Stimulated activated CD4-positive, alpha-beta T cell treated with anti-CD3 and anti-CD28 coated beads, TNF-alpha, amount 100 ng/mL, for 4 hours (primary cell): ENCODE results near the gene CCDC85C.

ENCODE experiments used
- DNase-seq, 3 experiments: peaks; one replicate each; pipeline ENCODE4 v3.0.0-alpha.2; 2020; ENCODE audit warnings: low read depth in 3 of 3

The CCDC85C gene

GRCh38 chr14:99572173-99572999, 31.6 kb downstream of the CCDC85C start:
- no peak for DNase-seq

DNA sequence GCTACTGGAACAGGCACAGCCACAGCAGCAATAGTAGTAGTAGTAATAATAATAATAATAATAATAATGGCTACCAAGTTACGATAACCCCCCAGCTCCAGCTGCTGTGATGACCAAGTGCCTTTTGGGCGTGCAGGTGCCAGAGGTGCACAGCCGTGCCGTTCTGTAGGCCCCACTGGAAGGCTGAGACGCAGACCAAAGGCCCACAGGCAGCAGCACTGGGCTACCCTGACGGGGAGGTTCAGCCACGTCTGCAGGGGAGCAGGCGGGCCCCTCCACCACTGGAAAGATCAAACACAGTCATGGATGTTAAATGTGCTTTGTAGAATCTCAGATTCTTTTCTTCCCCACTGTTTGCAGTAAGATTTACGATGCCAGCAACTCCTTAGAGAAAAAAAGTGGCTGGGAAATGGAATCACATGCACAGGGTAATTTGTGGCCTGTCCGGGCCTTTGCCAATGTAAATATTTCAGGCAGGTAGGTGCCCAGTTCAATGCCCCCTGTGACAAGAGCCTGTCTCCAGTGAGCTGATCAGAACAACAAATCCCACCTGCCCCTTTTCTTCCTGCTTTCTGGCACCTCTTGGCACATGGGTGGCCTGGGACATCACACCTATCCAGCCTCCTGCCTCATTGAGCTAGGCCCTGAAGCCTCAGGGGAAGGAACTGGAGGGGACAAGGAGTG, 32.6 kb downstream of the CCDC85C start:
- no peak for DNase-seq

- no peak for DNase-seq
Measured at GRCh38 chr14:99570544-99571302, 33.3 kb downstream of the CCDC85C start.

DNA sequence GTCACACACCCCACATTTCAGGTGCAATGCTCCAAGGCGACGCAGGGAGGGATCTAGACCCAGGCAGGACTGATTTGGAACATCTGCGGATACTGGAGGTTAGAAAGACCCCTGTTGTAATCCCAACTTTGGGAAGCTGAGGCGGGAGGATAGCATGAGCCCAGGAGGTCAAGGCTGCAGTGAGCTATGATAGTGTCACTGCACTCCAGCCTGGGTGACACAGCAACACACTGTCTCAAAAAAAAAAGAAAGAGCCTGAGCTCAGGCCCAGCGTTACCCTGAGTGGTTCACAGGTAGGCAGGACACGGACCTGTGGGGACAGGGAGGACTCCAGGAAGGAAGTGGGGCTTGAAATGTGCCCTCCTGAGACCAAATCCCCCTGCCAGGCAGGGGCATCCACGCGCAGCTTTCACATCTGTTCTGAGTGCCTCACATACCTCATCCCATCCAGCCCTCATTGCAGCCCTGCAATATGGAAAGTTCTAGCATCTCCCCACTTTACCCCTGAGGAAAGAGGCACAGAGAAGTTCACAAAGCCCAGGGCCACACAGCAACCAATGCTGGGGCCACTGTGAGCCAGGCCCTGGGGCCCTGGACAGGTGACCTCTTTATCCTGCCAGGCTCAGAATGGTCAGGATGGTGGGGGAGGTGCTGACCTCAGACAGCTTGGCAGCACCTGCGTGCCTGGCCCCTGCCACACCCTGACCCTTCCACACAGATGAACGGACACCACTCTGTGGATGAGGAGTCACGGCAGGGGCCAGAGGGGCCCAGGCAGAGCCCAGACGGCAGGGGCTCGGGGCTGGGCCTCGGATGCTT, 34.1 kb downstream of the CCDC85C start:
- no peak for DNase-seq

DNA sequence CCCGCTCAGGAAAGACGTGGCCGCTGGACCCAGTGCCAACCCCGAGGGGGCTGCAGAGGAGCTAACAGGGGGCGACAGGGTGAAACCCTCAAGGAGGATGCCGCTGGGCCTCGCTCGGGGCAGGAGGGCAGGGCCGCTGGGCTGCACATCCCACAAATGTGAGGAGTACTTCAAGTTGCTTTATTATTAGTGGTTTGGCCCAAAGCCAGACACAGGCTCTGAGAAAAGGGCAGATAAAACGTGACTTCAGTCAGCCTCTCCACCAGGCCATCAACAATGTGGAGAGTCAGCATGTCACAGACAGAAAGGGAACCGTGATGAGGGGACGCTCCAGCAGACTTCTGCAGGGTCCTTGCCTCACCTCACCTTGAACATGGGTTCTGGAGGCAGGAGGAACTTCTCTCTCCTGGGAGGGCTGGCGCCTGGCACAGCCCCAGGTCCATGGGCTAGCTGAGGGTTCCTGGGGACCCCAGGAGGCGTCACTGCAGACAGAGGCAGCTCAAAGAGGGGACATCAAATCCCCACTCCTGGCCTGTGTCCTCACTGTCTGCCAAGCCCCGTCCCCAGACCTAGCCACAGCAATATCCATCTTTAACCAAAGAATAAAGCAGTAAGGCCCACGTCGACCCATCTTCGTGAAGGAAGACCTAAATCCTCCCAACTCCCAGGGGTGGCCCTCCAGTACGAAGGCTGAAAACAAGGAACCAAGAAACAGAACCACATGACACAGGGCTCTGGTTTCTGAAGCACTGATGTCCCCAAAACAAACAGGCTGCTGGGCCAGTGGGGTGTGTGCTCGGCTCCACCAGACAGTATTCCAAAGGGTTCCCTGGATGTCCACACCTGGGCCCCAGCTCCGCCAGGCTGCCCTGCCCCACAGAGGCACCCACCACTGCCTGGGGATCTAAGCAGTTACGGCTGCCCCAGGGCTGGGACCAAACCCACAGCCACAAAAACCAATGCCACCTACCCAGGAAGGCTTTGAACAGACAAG, 35.1 kb downstream of the CCDC85C start:
- no peak for DNase-seq

DNA sequence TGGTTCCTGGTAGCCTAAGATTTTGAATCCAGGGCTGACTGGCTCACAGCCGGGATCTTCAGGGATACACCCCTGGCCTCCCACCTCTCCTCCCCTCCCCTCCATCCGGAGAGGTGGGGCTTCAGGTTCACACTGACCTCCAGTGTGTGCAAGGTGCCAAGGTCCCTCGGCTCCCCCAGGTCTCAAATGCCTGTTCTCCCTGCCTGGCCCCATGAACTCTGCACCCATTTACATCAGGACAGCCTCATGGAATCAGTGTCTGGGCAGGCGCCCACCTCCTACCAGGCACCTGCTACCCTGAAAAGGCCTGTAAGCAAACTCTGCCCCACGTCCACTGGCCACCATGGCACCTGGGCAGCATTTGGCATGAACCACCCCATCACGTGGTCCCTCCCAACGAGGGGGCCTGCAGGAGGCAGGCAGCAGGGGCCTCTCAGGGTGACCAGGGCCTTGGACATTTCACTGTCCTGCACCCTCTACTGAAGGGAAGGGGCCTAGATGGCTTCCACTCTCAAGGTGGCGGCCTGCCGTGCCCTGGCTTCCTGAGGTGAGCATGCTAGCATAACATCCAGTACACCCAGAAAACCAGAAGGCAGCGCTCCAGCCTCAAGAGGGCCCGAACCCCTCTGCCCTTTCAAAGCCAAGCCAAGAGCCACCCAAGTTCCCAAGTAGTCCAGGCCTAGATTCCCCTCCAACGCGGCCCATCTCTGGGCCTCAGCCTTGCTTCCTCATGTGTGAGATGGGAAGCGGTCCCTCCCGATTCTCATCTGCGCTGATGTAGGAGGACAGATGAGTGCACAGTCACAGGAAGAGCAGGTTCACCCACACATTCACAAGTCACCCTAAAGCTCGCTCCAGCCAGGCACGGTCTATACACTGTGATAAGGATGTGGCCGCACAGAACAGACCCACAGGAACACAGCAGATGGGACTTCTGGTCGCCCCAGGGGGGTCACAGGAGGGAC, 37.3 kb downstream of the CCDC85C start:
- no peak for DNase-seq

DNA sequence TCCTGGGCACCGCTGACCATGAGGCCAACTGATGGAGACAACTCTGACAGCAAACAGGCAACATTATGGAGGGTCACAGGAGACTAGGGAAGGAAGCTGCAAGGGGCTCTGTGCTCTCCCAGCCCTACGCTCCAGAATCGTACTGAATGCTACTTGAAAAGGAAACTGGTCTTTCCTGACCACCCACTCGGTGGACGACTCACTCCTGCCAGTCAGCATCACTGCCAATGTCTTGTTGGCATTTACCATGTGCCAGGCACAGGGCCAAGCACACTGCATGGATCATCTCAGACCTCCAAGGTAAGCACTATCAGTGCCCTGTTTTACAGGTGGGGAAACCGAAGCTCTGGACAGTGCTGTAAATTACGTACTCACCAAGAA, 38.0 kb downstream of the CCDC85C start:
- no peak for DNase-seq

DNA sequence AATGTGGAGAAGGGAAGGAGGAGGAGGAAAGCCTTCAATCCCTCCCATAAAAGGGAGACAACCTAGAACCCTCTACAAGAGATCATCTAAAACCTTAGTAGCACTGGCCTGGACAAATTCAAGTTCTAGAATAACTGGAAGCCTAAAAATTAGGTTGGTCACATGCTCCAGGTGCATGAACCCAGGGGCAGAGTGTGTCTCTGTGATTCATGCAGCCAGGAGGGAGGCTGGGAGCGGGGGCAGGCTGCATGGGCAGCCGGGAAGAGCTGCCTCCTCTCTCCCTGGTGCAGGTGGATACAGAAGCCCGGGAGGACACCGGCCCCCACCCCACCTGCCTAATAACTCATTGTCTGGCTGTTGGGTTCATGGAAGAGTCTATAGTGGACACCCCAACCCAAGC, 38.6 kb downstream of the CCDC85C start:
- no peak for DNase-seq

- DNase-seq, result no peak
Measured at GRCh38 chr14:99564926-99565259, 39.1 kb downstream of the CCDC85C start.

GRCh38 chr14:99564256-99564925, 39.6 kb downstream of the CCDC85C start:
- no peak for DNase-seq

- DNase-seq, result no peak
Measured at GRCh38 chr14:99563749-99564129, 40.3 kb downstream of the CCDC85C start.

GRCh38 chr14:99562856-99563748, 40.9 kb downstream of the CCDC85C start:
- DNase-seq, result no peak

GRCh38 chr14:99561864-99562263, 42.1 kb downstream of the CCDC85C start:
- DNase-seq, result no peak

- DNase-seq, result no peak
Measured at GRCh38 chr14:99560922-99561683, 42.9 kb downstream of the CCDC85C start.

GRCh38 chr14:99560403-99560802, 43.6 kb downstream of the CCDC85C start:
- no peak for DNase-seq

DNA sequence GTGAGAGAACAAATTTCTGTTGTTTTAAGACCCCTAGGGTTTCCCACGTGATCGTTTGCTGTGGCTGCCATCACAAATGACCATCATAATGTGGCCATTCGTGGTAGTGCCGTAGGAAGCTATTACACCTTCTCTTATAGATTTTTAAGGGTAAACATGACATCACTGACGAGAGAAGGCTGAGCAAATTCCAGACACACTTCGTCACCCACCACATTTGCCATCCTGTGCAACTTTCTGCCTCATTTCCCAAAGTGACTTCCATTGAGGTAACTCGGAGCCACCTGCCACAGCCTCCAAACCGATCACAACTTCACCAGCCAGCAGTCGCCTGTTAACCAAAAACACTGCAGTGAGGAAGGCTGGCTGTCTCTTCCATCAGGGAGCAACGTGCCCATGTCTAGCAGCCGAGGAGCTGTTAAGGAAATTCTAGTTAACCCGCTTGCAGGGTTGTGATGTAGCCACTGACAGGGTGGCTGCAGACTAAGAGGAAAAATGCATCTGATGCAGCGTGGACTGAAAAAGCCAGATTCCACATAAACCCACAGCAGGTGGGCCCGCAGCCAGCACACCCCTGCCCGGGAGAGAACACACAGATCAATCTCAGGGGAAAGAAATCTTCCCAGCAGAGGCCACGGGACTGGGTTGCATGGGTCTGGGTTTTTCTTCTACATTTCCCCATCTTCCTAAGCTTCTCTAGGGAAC, 44.6 kb downstream of the CCDC85C start:
- DNase-seq, result no peak
